Measurements from ENCODE around the gene MCAT. TPM values are rescaled to one million over a fixed set of nuclear protein-coding genes. Genes with fewer than 3 reads are reported as not detected.

MCAT gene
- total RNA-seq, 1 experiment from 2014 or later = 23.9 TPM

DNA sequence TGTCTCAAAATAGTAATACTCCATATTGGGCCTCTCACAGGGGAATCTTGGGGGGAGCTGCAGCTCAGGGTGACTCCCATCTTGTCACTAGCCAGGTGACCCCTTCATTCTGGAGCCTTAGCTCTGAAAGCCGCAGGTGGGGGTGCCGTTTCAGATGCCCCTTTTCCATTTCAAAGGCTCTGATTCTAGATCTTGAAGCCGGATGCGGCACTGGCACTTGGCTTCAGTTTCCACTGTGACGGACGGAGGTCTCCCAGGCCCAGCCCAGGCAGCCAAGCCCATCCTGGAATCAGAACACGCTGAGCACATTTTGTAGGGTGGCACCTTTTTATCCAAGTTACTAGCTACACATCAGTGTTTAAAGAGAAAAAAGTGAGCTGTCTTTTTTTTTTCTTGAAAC, 26.3 kb downstream of the MCAT start:
- Mint-ChIP-seq H3K4me3 (ENCODE audit: low read depth, unreplicated experiment) (no peak overlapping the region), H3K36me3 (ENCODE audit: insufficient read depth, unreplicated experiment) (peaks cover 29% of the 10 kb centered on the region), H3K9me3 (ENCODE audit: low read depth, unreplicated experiment) (no peaks in the 10 kb centered on the region)

DNA sequence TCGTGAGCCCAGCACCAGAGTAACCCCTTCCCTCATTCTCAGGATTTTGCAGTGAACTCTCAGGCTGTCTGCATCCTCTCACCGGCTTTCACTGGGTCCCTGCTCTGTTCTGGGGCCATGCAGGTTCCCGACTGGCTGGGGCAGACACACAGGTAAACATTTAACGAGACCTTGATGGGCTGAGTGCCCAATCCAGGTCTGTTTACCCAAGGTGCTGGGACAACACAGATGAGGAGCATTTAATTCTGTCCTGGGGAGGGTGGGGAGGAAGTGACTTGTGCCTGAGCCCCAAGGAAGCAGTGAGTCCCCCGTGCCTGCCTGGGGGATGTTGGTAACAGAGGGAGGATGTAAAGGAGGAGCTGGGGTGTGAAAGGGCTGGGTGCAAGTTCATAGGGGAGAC, 28.2 kb downstream of the MCAT start:
- no peaks in the 10 kb centered on the region for H3K9me3 Mint-ChIP-seq (ENCODE audit: low read depth, unreplicated experiment)
- CTCF ChIA-PET = interaction anchor here (0.5 to 2.8 kb wide), 4 partner anchors 10 to 506 kb away, joined by 3 to 11 read pairs (median 4); no protein-coding TSS in a partner anchor
- peaks cover 36% of the 10 kb centered on the region for H3K4me1 Mint-ChIP-seq (ENCODE audit: low read depth, unreplicated experiment)
- TF ChIP-seq, protein P1, sequence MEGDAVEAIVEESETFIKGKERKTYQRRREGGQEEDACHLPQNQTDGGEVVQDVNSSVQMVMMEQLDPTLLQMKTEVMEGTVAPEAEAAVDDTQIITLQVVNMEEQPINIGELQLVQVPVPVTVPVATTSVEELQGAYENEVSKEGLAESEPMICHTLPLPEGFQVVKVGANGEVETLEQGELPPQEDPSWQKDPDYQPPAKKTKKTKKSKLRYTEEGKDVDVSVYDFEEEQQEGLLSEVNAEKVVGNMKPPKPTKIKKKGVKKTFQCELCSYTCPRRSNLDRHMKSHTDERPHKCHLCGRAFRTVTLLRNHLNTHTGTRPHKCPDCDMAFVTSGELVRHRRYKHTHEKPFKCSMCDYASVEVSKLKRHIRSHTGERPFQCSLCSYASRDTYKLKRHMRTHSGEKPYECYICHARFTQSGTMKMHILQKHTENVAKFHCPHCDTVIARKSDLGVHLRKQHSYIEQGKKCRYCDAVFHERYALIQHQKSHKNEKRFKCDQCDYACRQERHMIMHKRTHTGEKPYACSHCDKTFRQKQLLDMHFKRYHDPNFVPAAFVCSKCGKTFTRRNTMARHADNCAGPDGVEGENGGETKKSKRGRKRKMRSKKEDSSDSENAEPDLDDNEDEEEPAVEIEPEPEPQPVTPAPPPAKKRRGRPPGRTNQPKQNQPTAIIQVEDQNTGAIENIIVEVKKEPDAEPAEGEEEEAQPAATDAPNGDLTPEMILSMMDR (IDR thresholded peaks at IDR 0.05; ENCODE audit: unreplicated experiment) = no peak
- no peaks in the 10 kb centered on the region for H3K27me3 Mint-ChIP-seq (ENCODE audit: unreplicated experiment)
- peak; percentile 70 for DNase-seq
- peaks cover 41% of the 10 kb centered on the region for H3K36me3 Mint-ChIP-seq (ENCODE audit: insufficient read depth, unreplicated experiment)
- no TSS peak for BruUV-seq (replicated peaks)
- intact Hi-C loops (cut with micrococcal nuclease; ENCODE audit: unreplicated experiment) = no loop called here
- H3K4me3 Mint-ChIP-seq (ENCODE audit: low read depth, unreplicated experiment) = peak overlapping the region; percentile 9
- peak overlapping the region; percentile 17 for H3K27ac Mint-ChIP-seq (ENCODE audit: unreplicated experiment)

More for the DNA sequence above, 26.3 kb downstream of the MCAT start:
- intact Hi-C loops (cut with micrococcal nuclease; ENCODE audit: unreplicated experiment) = no loop called here
- DNase-seq = no peak
- H3K4me1 Mint-ChIP-seq (ENCODE audit: low read depth, unreplicated experiment) = peaks cover 41% of the 10 kb centered on the region
- CTCF ChIA-PET = interaction anchor here (0.7 to 1.9 kb wide), 2 partner anchors 11 to 52 kb away, joined by 4 to 5 read pairs; no protein-coding TSS in a partner anchor
- BruUV-seq (replicated peaks) = no TSS peak
- no peaks in the 10 kb centered on the region for H3K27me3 Mint-ChIP-seq (ENCODE audit: unreplicated experiment)
- TF ChIP-seq, protein P1 (IDR thresholded peaks at IDR 0.05; ENCODE audit: unreplicated experiment) = no peak
- H3K27ac Mint-ChIP-seq (ENCODE audit: unreplicated experiment) = no peak overlapping the region

DNA sequence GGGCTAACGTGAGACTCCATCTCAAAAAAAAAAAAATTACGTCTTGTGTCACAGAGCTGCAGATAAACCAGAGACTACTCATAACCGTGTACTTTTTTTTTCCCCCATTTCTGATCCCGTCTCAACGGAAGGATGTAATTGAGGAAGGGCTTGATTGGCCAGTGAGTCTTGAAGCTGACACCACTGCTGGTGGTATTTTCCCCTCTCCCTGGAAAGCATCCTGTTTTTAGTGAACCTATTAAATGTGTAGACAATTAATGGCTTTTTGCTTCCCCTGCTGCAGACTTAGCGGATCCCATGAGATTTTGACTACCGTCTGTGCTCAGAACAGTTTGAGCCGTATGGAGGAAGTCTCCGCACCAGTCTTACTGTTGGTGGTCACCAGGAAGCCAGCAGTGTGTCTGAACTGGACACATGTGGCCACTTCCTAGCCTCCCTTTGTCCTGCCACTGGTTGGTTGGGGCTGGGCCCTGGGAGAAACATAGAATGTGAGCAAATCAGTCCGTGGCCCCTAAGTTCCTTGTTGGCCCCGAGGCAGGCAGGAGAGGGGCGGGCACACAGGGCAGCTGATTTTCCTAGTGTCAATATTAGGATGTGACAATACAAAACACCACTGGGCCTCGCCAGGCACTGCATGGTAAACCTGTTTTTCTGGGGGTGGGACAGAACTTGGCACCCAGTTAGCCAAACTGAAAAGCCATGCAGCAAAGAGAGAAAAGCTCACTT, 29.5 kb downstream of the MCAT start:
- H3K9me3 Mint-ChIP-seq (ENCODE audit: low read depth, unreplicated experiment) = no peaks in the 10 kb centered on the region
- BruUV-seq (replicated peaks) = no TSS peak
- TF ChIP-seq, protein P1 (IDR thresholded peaks at IDR 0.05; ENCODE audit: unreplicated experiment) = no peak
- intact Hi-C loops (cut with micrococcal nuclease; ENCODE audit: unreplicated experiment) = no loop called here
- no peak overlapping the region for H3K27ac Mint-ChIP-seq (ENCODE audit: unreplicated experiment)
- H3K4me1 Mint-ChIP-seq (ENCODE audit: low read depth, unreplicated experiment) = peaks cover 36% of the 10 kb centered on the region
- H3K4me3 Mint-ChIP-seq (ENCODE audit: low read depth, unreplicated experiment) = no peak overlapping the region
- CTCF ChIA-PET = interaction anchor here (0.5 to 2.8 kb wide), 4 partner anchors 9 to 32 kb away, joined by 3 to 11 read pairs (median 6); no protein-coding TSS in a partner anchor
- H3K36me3 Mint-ChIP-seq (ENCODE audit: insufficient read depth, unreplicated experiment) = peaks cover 35% of the 10 kb centered on the region
- no peaks in the 10 kb centered on the region for H3K27me3 Mint-ChIP-seq (ENCODE audit: unreplicated experiment)
- DNase-seq = peak; percentile 54

DNA sequence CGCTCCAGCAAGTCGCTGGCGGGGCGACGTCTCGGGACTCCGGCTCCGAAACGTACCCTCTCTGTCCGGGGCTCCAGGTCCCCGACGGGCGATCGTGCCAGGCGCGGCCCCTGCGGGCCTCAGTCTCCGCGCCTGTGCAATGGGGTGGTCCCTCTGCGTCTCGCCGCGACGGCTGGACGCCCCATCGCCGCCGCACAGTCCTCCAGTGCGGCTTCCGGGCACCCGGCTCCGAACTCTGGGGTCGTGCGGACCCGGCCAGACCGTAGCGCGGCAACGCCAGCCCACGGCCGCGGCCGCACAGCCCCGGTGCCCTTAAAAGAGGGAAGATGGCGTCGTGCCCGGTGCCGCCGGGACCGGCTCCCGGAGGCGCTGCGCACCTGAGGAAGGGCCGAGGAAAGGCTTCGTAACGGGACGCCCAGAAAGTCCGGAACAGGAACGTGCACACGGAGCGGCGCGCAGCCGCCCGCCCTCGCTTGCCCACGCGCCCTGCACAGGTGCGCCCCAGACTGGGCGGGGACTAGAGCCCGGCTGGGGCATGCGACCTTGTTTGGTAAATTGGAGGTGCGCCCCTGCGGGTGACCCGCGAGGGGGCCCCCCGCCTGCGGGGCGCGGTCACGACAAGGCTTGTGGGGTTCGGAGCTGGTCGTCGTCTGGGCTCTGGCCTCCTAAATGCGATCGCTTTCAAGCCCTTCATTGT, 32.1 kb downstream of the MCAT start:
- no peak overlapping the region for H3K27ac Mint-ChIP-seq (ENCODE audit: unreplicated experiment)
- intact Hi-C loops (cut with micrococcal nuclease; ENCODE audit: unreplicated experiment) = no loop called here
- H3K4me3 Mint-ChIP-seq (ENCODE audit: low read depth, unreplicated experiment) = peak overlapping the region; percentile 89
- H3K36me3 Mint-ChIP-seq (ENCODE audit: insufficient read depth, unreplicated experiment) = peaks cover 34% of the 10 kb centered on the region
- BruUV-seq (replicated peaks) = no TSS peak
- peak; percentile 58 for DNase-seq
- CTCF ChIA-PET = no interaction called here
- H3K27me3 Mint-ChIP-seq (ENCODE audit: unreplicated experiment) = no peaks in the 10 kb centered on the region
- H3K9me3 Mint-ChIP-seq (ENCODE audit: low read depth, unreplicated experiment) = no peaks in the 10 kb centered on the region
- peaks cover 36% of the 10 kb centered on the region for H3K4me1 Mint-ChIP-seq (ENCODE audit: low read depth, unreplicated experiment)
- TF ChIP-seq, protein P1 (IDR thresholded peaks at IDR 0.05; ENCODE audit: unreplicated experiment) = no peak
